GM12878 (cell line): ENCODE measurements around the gene TNFRSF8. TPM values are rescaled to one million over a fixed set of nuclear protein-coding genes. Genes with fewer than 3 reads are reported as not detected.
A peak's percentile ranks its signal among the peaks of the same experiment; 100 is the strongest.

Source experiments
- CBX5 ChIP-seq: sonication (generic); IDR thresholded peaks from 2 replicates; pipeline ENCODE4 v1.6.1; 2016; ENCODE audit warnings: low read depth, moderate library complexity, mild to moderate bottlenecking, inconsistent platforms
- CEBPB ChIP-seq, 2 experiments: fragments of 150-350 bp in 1 of 2; IDR thresholded peaks; 2 replicates each; pipeline ENCODE4 v1.6.1; 2012 to 2014; ENCODE audit warnings: low read depth in 2 of 2, low read length in 2 of 2, borderline replicate concordance in 1 of 2, inconsistent platforms in 1 of 2
- CHD4 ChIP-seq: fragments of 200-600 bp; sonication (generic); IDR thresholded peaks from 2 replicates; pipeline ENCODE4 v1.6.1; 2016; ENCODE audit warnings: mild to moderate bottlenecking
- CUX1 ChIP-seq: IDR thresholded peaks from 2 replicates; pipeline ENCODE4 v1.6.1; 2012; ENCODE audit warnings: improper control_type of control experiment, low read depth, low read length; ENCODE audit not compliant: insufficient replicate concordance
- E2F4 ChIP-seq: IDR thresholded peaks from 2 replicates; pipeline ENCODE4 v1.6.1; 2012; ENCODE audit warnings: low read depth, low read length, improper control_type of control experiment
- EP300 ChIP-seq, 2 experiments: fragments of 150-350 bp in 1 of 2; IDR thresholded peaks; 2 replicates each; pipeline ENCODE4 v1.6.1; 2011 to 2012; ENCODE audit warnings: low read depth in 2 of 2, low read length in 2 of 2, borderline replicate concordance in 1 of 2, improper control_type of control experiment in 1 of 2, inconsistent platforms in 1 of 2; ENCODE audit not compliant: control insufficient read depth in 1 of 2
- ESRRA ChIP-seq: IDR thresholded peaks from 2 replicates; pipeline ENCODE4 v1.6.1; 2012; ENCODE audit warnings: mild to moderate bottlenecking, low read length, improper control_type of control experiment
- ETV6 ChIP-seq, 2 experiments: fragments of 450-650 bp in 1 of 2; IDR thresholded peaks in 1 of 2; conservative IDR thresholded peaks in 1 of 2; 2 replicates each; pipeline ENCODE4 v1.6.1; 2014; ENCODE audit warnings: antibody characterized with exemption in 1 of 2, borderline replicate concordance in 1 of 2, low read depth in 1 of 2, mild to moderate bottlenecking in 1 of 2, moderate library complexity in 1 of 2
- HCFC1 ChIP-seq: fragments of 150-350 bp; IDR thresholded peaks from 2 replicates; pipeline ENCODE4 v1.6.1; 2014; ENCODE audit warnings: low read length
- HDAC6 ChIP-seq: fragments of 200-600 bp; sonication (generic); IDR thresholded peaks from one replicate; pipeline ENCODE4 v1.8.0; 2017; ENCODE audit warnings: antibody characterized with exemption; ENCODE audit not compliant: unreplicated experiment
- HDGF ChIP-seq: fragments of 450-650 bp; IDR thresholded peaks from 2 replicates; pipeline ENCODE4 v1.6.1; 2016; ENCODE audit warnings: antibody characterized with exemption
- MYC ChIP-seq: IDR thresholded peaks from 2 replicates; pipeline ENCODE4 v1.6.1; 2011; ENCODE audit warnings: mild to moderate bottlenecking, low read length, moderate library complexity, inconsistent platforms; ENCODE audit not compliant: insufficient read depth, insufficient replicate concordance, insufficient read length, severe bottlenecking
- NBN ChIP-seq: fragments of 450-650 bp; IDR thresholded peaks from 2 replicates; pipeline ENCODE4 v1.6.1; 2016
- NR2C2 ChIP-seq: IDR thresholded peaks from 2 replicates; pipeline ENCODE4 v1.6.1; 2011; ENCODE audit warnings: borderline replicate concordance, low read depth; ENCODE audit not compliant: control insufficient read depth, insufficient read length
- NRF1 ChIP-seq: conservative IDR thresholded peaks from 2 replicates; pipeline ENCODE4 v1.6.1; 2011; ENCODE audit warnings: mild to moderate bottlenecking, low read depth, low read length, improper control_type of control experiment
- SUZ12 ChIP-seq: fragments of 200-600 bp; sonication (generic); IDR thresholded peaks from one replicate; pipeline ENCODE4 v1.6.1; 2018; ENCODE audit warnings: antibody characterized with exemption, mild to moderate bottlenecking; ENCODE audit not compliant: unreplicated experiment
- TBL1XR1 ChIP-seq: IDR thresholded peaks from 2 replicates; pipeline ENCODE4 v1.6.1; 2012; ENCODE audit warnings: low read depth, low read length, improper control_type of control experiment
- ZBED1 ChIP-seq: IDR thresholded peaks from 2 replicates; pipeline ENCODE4 v1.6.1; 2016; ENCODE audit warnings: borderline replicate concordance
- ZBTB40 ChIP-seq: fragments of 450-650 bp; IDR thresholded peaks from 2 replicates; pipeline ENCODE4 v1.6.1; 2016; ENCODE audit warnings: mild to moderate bottlenecking, moderate library complexity, borderline replicate concordance
- ZZZ3 ChIP-seq: IDR thresholded peaks from 2 replicates; pipeline ENCODE4 v1.6.1; 2011; ENCODE audit warnings: low read depth; ENCODE audit not compliant: control insufficient read depth, insufficient read length
- polyA plus RNA-seq, 11 experiments: library from polyadenylated mRNA; depleted of rRNA in 4 of 11; unstranded in 6 of 11; stranded (reverse) in 5 of 11; fragments of >200 nt; fragmentation: Nextera tagmentation in 4 of 11; fragmentation: Illumina TruSeq in 1 of 11; extraction: Ambion mirVana in 4 of 11; extraction: Trizol in 1 of 11; gene quantifications; 1 replicate in 1 of 11; 2 replicates in 10 of 11; pipeline versions ENCODE4 v1.2.1 to v1.2.3, GENCODE V29; 2011 to 2016; ENCODE audit warnings: inconsistent platforms in 2 of 11, missing spikeins in 2 of 11, low read depth in 1 of 11
- total RNA-seq, 4 experiments: library from RNA; depleted of rRNA in 3 of 4; stranded (reverse); fragments of >200 nt in 3 of 4; fragmentation: Illumina TruSeq in 1 of 4; extraction: Trizol in 1 of 4; gene quantifications; 2 replicates each; pipeline versions ENCODE4 v1.2.1 to v1.2.3, GENCODE V29; 2013 to 2021

TNFRSF8 gene
- total and polyA plus RNA-seq, 10 of the 15 experiments (the other 5 are each of a cell fraction or from before 2014, with no cell fraction given), result 9.8 to 114 (median 58.8) TPM

- TF ChIP-seq ZBED1 (peak; percentile 40; the same call in 1 of the 2 replicates), ZZZ3 (no peak), MYC (no peak), EP300 (IDR thresholded peaks at IDR 0.05; ENCODE audit: borderline replicate concordance in 1 of 2, control insufficient read depth in 1 of 2, low read depth in 2 of 2, low read length in 2 of 2) (peak; percentile 10 to 56; a peak in 1 of 4 replicates), NRF1 (no peak), CUX1 (peak; percentile 47), SUZ12 (no peak), ESRRA (no peak), CBX5 (peak; percentile 71; the same call in 1 of the 2 replicates), NBN (peak; percentile 60; the same call in 1 of the 2 replicates), NR2C2 (no peak), HDAC6 (no peak), TBL1XR1 (0 out of 2 replicates have a peak, but pooled peaks have one; percentile 13), HDGF (no peak), CEBPB (IDR thresholded peaks at IDR 0.05; ENCODE audit: borderline replicate concordance in 1 of 2, low read depth in 2 of 2, low read length in 2 of 2) (no peak), HCFC1 (no peak), ETV6 (conservative IDR thresholded peaks at IDR 0.05 in 1 of 2, IDR thresholded peaks at IDR 0.05 in 1 of 2; ENCODE audit: borderline replicate concordance in 1 of 2, low read depth in 1 of 2) (peak in 1 of 2 experiments; percentile 54; a peak in 2 of 4 replicates), ZBTB40 (no peak), E2F4 (no peak), CHD4 (no peak)
Observed at GRCh38 chr1:12087797-12088314, 24.8 kb downstream of the TNFRSF8 start (continued).
